Jurkat, Clone E6-1 (cell line): ENCODE measurements around the gene FKBP5.
"Not testable (repeated sequence)": the region's sequence is repeated elsewhere in the genome, so short reads cannot be mapped to it uniquely, and the experiment has no call there.

Source experiments
- DNase-seq: peaks from one replicate; pipeline ENCODE4 v3.0.0-alpha.2; 2011; ENCODE audit warnings: low read depth, low spot score
- H3K4me3 ChIP-seq: 2 replicates; pipeline ENCODE4 v1.5.1; 2011; ENCODE audit warnings: mild to moderate bottlenecking, low read length, control low read depth, moderate library complexity

The FKBP5 gene

DNA sequence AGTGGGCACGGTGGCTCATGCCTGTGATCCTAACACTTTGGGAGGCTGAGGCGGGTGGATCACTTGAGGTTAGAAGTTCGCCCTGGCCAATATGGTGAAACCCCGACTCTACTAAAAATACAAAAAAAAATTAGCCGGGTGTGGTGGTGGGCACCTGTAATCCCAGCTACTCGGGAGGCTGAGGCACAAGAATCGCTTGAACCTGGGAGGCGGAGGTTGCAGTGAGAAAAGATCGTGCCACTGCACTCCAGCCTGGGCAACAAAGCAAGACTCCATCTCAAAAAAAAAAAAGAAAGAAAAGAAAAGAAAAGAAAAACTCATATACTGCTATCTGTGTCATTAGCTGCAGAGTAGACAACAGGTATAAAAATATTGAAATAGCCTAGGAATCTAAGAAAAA lies 18.3 kb downstream of the FKBP5 start:
- not testable (repeated sequence) for H3K4me3 ChIP-seq, DNase-seq

- no peak overlapping the region for H3K4me3 ChIP-seq
- DNase-seq, result no peak
These were observed 19.2 kb downstream of the FKBP5 start for GRCh38 chr6:35669451-35670045.

- DNase-seq, result no peak
- H3K4me3 ChIP-seq, result no peak overlapping the region
These were observed 19.8 kb downstream of the FKBP5 start for GRCh38 chr6:35668744-35669450.

- no peak overlapping the region for H3K4me3 ChIP-seq
- DNase-seq, result no peak
These were observed 20.6 kb downstream of the FKBP5 start for GRCh38 chr6:35668096-35668495.

DNA sequence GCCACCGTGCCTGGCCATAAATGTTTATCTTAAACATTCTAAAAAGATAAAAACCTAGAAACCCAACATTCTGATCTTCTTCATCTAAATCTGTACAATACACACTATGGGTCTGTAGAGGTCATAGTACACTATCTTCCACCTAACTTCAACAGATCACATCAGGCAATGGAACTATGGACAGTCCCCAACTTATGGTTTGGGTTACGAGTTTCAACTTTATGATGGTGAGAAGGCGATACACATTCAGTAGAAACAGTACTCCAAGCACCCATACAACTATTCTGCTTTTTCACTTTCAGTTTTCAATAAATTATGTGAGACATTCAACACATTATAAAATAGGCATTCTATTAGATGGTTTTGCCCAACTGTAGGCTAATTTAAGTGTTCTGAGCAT lies 23.1 kb downstream of the FKBP5 start:
- no peak for DNase-seq
- no peak overlapping the region for H3K4me3 ChIP-seq

GRCh38 chr6:35664945-35665344 lies 23.8 kb downstream of the FKBP5 start:
- H3K4me3 ChIP-seq, result no peak overlapping the region
- DNase-seq, result no peak

- no peak overlapping the region for H3K4me3 ChIP-seq
- DNase-seq, result no peak
These were observed 25.1 kb downstream of the FKBP5 start for GRCh38 chr6:35663447-35664235.

GRCh38 chr6:35662999-35663398 lies 25.7 kb downstream of the FKBP5 start:
- no peak for DNase-seq
- no peak overlapping the region for H3K4me3 ChIP-seq

DNA sequence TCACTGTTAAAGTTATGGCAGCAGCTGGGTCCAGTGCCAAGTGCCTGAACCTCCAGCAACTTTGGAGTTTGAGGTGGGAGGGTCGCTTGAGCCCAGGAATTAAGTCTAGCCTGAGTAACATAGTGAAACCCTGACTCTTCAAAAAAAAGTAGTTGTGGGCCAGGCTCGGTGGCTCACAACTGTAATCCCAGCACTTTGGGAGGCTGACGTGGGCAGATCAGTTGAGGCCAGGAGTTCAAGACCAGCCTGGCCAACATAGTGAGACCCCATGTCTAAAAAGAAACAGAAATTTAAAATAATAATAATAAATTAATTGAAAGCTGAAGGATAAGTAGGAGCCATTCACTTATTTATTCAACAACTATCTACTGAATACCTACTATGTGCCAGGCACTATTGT lies 33.8 kb downstream of the FKBP5 start:
- no peak for DNase-seq

GRCh38 chr6:35651244-35651643 lies 37.5 kb downstream of the FKBP5 start:
- H3K4me3 ChIP-seq, result no peak overlapping the region
- no peak for DNase-seq

More for the DNA sequence above, 33.8 kb downstream of the FKBP5 start:
- no peak overlapping the region for H3K4me3 ChIP-seq

DNA sequence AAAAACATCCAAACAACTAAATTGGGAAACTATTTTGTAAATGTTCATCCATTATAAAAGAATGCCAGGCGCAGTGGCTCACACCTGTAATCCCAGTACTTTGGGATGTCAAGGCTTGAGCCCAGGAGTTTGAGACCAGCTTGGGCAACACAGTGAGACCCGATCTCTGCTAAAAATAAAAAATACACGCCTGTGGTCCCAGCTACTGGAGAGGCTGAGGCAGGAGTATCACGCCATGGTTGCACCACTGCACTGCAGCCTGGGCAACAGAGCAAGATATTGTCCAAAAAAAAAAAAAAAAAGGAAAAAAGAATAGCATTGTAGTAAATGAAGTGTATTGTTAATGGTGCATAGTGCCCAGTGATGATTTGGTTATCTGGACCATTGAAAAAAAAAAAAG lies 38.7 kb downstream of the FKBP5 start:
- no peak for DNase-seq
- H3K4me3 ChIP-seq, result no peak overlapping the region

- no peak for DNase-seq
- H3K4me3 ChIP-seq, result no peak overlapping the region
These were observed 40.5 kb downstream of the FKBP5 start for GRCh38 chr6:35648203-35648602.

- DNase-seq, result no peak
- H3K4me3 ChIP-seq, result no peak overlapping the region
These were observed 41.3 kb downstream of the FKBP5 start for GRCh38 chr6:35647400-35647799.

- H3K4me3 ChIP-seq, result no peak overlapping the region
- DNase-seq, result no peak
These were observed 45.6 kb downstream of the FKBP5 start for GRCh38 chr6:35643162-35643535.

- no peak overlapping the region for H3K4me3 ChIP-seq
- no peak for DNase-seq
These were observed 46.1 kb downstream of the FKBP5 start for GRCh38 chr6:35642471-35643161.

DNA sequence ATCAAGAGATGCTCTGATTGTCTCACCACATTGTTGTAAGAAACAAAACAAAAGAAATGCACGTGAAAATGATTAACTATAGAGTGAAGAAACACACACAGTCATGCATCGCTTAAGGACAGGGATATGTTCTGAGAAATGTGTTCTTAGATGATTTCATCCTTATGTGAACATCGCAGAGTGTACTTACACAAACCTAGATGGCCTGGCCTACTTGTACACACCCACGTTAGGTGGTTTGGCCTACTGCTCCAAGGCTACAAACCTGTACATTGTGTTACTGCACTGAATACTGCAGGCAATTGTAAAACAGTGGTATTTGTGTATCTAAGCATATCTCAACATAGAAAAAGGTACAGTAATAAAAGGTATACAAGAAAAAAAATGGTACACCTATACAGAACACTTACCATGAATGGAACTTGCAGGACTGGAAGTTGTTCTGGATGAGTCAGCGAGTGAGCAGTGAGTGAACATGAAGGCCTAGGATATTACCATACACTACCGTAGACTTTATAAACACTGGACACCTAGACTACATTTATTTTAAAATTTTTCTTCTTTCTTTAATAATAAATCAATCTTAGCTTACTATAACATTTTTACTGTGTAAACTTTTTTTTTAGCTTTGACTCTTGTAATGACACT lies 48.6 kb downstream of the FKBP5 start:
- no peak for DNase-seq
- no peak overlapping the region for H3K4me3 ChIP-seq

DNA sequence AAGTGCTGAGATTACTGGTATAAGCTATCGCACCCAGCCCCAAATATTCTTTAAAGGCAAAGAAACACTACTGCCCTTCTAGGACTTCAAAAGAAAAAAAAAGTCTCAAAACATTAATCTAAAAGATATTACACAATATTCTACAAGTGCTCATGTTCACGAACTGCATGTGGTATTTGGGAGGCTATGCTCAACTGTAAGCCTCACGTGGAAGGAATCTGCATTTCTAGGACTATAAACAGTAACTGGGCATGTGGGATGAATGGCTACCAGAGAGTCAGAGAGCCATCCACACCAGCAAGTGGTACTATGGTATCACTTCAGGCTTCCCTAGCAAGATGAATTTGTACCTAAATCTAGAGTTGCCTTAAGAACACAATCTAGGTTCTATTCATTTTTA lies 50.0 kb downstream of the FKBP5 start:
- H3K4me3 ChIP-seq, result no peak overlapping the region
- DNase-seq, result no peak

- DNase-seq, result no peak
- no peak overlapping the region for H3K4me3 ChIP-seq
These were observed 50.8 kb downstream of the FKBP5 start for GRCh38 chr6:35637911-35638310.
